K562 (cell line): ENCODE results near the gene B3GALT4. TPM values are rescaled to one million over a fixed set of nuclear protein-coding genes. Genes with fewer than 3 reads are reported as not detected.

Experiments
- CEBPB ChIP-seq: fragments of 450-650 bp; IDR thresholded peaks from 2 replicates; pipeline ENCODE4 v1.6.1; 2016; ENCODE audit warnings: missing genetic modification characterization, missing compliant biosample characterization
- CHCHD3 ChIP-seq: fragments of 250-450 bp; sonication (Bioruptor Pico); IDR thresholded peaks from 2 replicates; pipeline ENCODE4 v2.1.2; 2022; ENCODE audit warnings: mild to moderate bottlenecking
- DDX20 ChIP-seq: fragments of 450-650 bp; IDR thresholded peaks from 2 replicates; pipeline ENCODE4 v1.6.1; 2016; ENCODE audit warnings: missing genetic modification characterization, low read depth, mild to moderate bottlenecking, missing compliant biosample characterization, moderate library complexity
- FOXJ3 ChIP-seq: sonication (generic); formaldehyde crosslinking; IDR thresholded peaks from 2 replicates; pipeline ENCODE4 v1.4.0; 2020; ENCODE audit warnings: mild to moderate bottlenecking, missing genetic modification reagents
- HDAC1 ChIP-seq, 2 experiments: fragments of 450-650 bp; IDR thresholded peaks; 2 replicates each; pipeline ENCODE4 v1.6.1; 2016 to 2017; ENCODE audit warnings: inconsistent platforms in 1 of 2, mild to moderate bottlenecking in 1 of 2, moderate library complexity in 1 of 2
- KAT7 ChIP-seq: sonication (generic); formaldehyde crosslinking; IDR thresholded peaks from 2 replicates; pipeline ENCODE4 v1.8.0; 2022; ENCODE audit warnings: missing genetic modification reagents, mild to moderate bottlenecking, borderline replicate concordance
- MAFG ChIP-seq: fragments of 450-650 bp; conservative IDR thresholded peaks from 2 replicates; pipeline ENCODE4 v1.6.1; 2016; ENCODE audit warnings: missing genetic modification characterization, missing compliant biosample characterization
- NFRKB ChIP-seq: fragments of 450-650 bp; IDR thresholded peaks from 2 replicates; pipeline ENCODE4 v1.6.1; 2016; ENCODE audit warnings: low read depth
- NR2C2 ChIP-seq, 2 experiments: fragments of 200-800 bp in 1 of 2; sonication (Bioruptor generic) in 1 of 2; sonication (generic) in 1 of 2; formaldehyde crosslinking in 1 of 2; IDR thresholded peaks; 2 replicates each; pipeline versions ENCODE4 v1.6.1 to v1.8.0; 2016 to 2022; ENCODE audit warnings: mild to moderate bottlenecking in 1 of 2, missing compliant biosample characterization in 1 of 2, missing genetic modification characterization in 1 of 2, missing genetic modification reagents in 1 of 2
- PTTG1 ChIP-seq: fragments of 450-650 bp; IDR thresholded peaks from 2 replicates; pipeline ENCODE4 v1.6.1; 2016; ENCODE audit warnings: low read depth, mild to moderate bottlenecking, missing genetic modification characterization, missing compliant biosample characterization
- RBBP5 ChIP-seq: fragments of 200-600 bp; sonication (generic); IDR thresholded peaks from 2 replicates; pipeline ENCODE4 v1.6.1; 2012; ENCODE audit warnings: borderline replicate concordance, mild to moderate bottlenecking, low read length, control low read depth, inconsistent platforms; ENCODE audit not compliant: insufficient read depth, poor library complexity, severe bottlenecking
- SAP30 ChIP-seq: fragments of 200-600 bp; sonication (generic); IDR thresholded peaks from 2 replicates; pipeline ENCODE4 v1.6.1; 2012; ENCODE audit warnings: borderline replicate concordance, low read depth, mild to moderate bottlenecking, moderate library complexity, low read length, control low read depth, inconsistent platforms; ENCODE audit not compliant: insufficient read depth, poor library complexity, severe bottlenecking
- STAT5A ChIP-seq: IDR thresholded peaks from 2 replicates; pipeline ENCODE4 v1.6.1; 2012; ENCODE audit warnings: low read length, inconsistent platforms, borderline replicate concordance
- ZKSCAN3 ChIP-seq: fragments of 250-450 bp; sonication (Bioruptor Pico); IDR thresholded peaks from 2 replicates; pipeline ENCODE4 v1.4.0; 2020
- ZKSCAN8 ChIP-seq: fragments of 200-800 bp; sonication (Bioruptor generic); IDR thresholded peaks from 2 replicates; pipeline ENCODE4 v1.6.1; 2016; ENCODE audit warnings: missing genetic modification characterization, missing compliant biosample characterization
- ZNF785 ChIP-seq: fragments of 250-450 bp; sonication (Bioruptor Pico); IDR thresholded peaks from 2 replicates; pipeline ENCODE4 v1.4.0; 2020; ENCODE audit warnings: mild to moderate bottlenecking
- polyA plus RNA-seq, 8 experiments: library from polyadenylated mRNA; depleted of rRNA in 4 of 8; stranded (reverse) in 5 of 8; unstranded in 3 of 8; fragments of >200 nt; fragmentation: Nextera tagmentation in 2 of 8; fragmentation: Illumina TruSeq in 1 of 8; extraction: Ambion mirVana in 2 of 8; extraction: Trizol in 1 of 8; gene quantifications; 2 replicates each; pipeline versions ENCODE4 v1.2.1 to v1.2.3, GENCODE V29; 2011 to 2014; ENCODE audit warnings: inconsistent platforms in 1 of 8, missing spikeins in 1 of 8
- total RNA-seq, 7 experiments: library from RNA; depleted of rRNA in 6 of 7; stranded (reverse); fragments of >200 nt in 6 of 7; fragmentation: Illumina TruSeq in 2 of 7; extraction: Trizol in 2 of 7; gene quantifications; 2 replicates each; pipeline versions ENCODE4 v1.2.1 to v1.2.3, GENCODE V29; 2011 to 2021; ENCODE audit warnings: low replicate concordance in 1 of 7
- TF ChIP-seq, protein P1 (sequence below): sonication (generic); formaldehyde crosslinking; IDR thresholded peaks from 2 replicates; pipeline ENCODE4 v1.8.1; 2022; ENCODE audit warnings: missing genetic modification reagents
- TF ChIP-seq, protein P2 (sequence below): fragments of 250-450 bp; sonication (Bioruptor Pico); IDR thresholded peaks from 2 replicates; pipeline ENCODE4 v1.8.0; 2021; ENCODE audit warnings: moderate library complexity, mild to moderate bottlenecking, inconsistent platforms
- TF ChIP-seq, protein P3 (sequence below): fragments of 450-650 bp; formaldehyde crosslinking; IDR thresholded peaks from 2 replicates; pipeline ENCODE4 v1.4.0; 2022; ENCODE audit warnings: mild to moderate bottlenecking, moderate library complexity
- TF ChIP-seq, protein P4 (sequence below): sonication (generic); formaldehyde crosslinking; IDR thresholded peaks from 2 replicates; pipeline ENCODE4 v1.8.0; 2022; ENCODE audit warnings: mild to moderate bottlenecking, missing genetic modification reagents
- TF ChIP-seq, protein P5 (sequence below): fragments of 450-650 bp; formaldehyde crosslinking; IDR thresholded peaks from 2 replicates; pipeline ENCODE4 v1.4.0; 2022; ENCODE audit warnings: missing genetic modification characterization

B3GALT4 gene
- total and polyA plus RNA-seq, 9 of the 15 experiments (the other 6 are each of a cell fraction or from before 2014, with no cell fraction given): 0.11 to 1.3 (median 0.53) TPM; not detected in 1

DNA sequence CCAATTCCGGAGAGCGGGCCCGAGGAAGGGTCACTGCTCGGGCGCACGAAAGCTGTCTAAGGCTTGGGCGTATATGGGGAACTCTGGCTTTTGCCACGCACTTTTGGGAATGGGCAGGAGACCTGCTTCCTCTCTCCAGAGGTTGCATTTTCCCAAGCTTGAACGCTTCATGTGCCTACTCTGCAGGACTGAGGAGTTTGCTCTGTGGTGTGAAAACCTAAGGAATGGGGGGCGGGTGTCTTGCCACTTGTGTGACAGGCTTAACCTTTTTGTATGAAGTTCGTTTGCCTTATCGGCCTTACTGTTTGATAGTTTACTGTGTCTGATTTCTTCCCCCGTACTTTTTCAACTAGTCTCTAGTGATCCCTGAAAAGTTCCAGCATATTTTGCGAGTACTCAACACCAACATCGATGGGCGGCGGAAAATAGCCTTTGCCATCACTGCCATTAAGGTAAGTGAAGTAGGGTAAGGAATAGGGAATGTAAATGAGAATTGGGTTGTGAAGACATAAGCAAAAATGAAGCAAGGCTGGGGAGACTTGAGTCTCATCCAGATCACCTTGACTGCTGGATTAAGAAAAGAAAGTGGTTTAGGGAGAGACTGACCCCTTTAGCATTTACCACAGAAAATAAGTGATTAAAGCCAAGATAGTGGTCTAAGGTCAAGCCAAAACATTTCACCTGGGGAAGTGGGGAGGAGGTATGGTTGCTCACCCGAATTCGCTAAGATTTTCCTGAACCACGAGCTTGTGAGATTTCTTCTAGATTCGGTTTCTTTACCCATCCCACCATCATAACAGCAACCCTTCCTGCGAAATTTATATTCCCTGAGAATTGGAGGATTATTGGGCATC lies 4.4 kb upstream of the B3GALT4 start (continued):
- TF ChIP-seq, protein P1, sequence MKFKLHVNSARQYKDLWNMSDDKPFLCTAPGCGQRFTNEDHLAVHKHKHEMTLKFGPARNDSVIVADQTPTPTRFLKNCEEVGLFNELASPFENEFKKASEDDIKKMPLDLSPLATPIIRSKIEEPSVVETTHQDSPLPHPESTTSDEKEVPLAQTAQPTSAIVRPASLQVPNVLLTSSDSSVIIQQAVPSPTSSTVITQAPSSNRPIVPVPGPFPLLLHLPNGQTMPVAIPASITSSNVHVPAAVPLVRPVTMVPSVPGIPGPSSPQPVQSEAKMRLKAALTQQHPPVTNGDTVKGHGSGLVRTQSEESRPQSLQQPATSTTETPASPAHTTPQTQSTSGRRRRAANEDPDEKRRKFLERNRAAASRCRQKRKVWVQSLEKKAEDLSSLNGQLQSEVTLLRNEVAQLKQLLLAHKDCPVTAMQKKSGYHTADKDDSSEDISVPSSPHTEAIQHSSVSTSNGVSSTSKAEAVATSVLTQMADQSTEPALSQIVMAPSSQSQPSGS (CRISPR knock-in tag): no peak
- TF ChIP-seq SAP30: peak; percentile 88
- no peak for TF ChIP-seq DDX20 (tag)
- TF ChIP-seq PTTG1 (tag): no peak
- TF ChIP-seq NR2C2 (CRISPR knock-in tag; IDR thresholded peaks at IDR 0.05): no peak
- no peak; the same call in 1 of the 2 replicates for TF ChIP-seq NR2C2 (tag; IDR thresholded peaks at IDR 0.05)
- peak; percentile 30 for TF ChIP-seq RBBP5
- TF ChIP-seq ZNF785: no peak
- TF ChIP-seq CEBPB (tag): no peak
- no peak for TF ChIP-seq ZKSCAN3
- TF ChIP-seq, protein P2, sequence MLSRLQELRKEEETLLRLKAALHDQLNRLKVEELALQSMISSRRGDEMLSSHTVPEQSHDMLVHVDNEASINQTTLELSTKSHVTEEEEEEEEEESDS (CRISPR knock-in tag): no peak
- TF ChIP-seq CHCHD3 (CRISPR knock-in tag): no peak
- no peak for TF ChIP-seq STAT5A
- no peak for TF ChIP-seq NFRKB
- no peak for TF ChIP-seq MAFG (tag)
- TF ChIP-seq, protein P3, sequence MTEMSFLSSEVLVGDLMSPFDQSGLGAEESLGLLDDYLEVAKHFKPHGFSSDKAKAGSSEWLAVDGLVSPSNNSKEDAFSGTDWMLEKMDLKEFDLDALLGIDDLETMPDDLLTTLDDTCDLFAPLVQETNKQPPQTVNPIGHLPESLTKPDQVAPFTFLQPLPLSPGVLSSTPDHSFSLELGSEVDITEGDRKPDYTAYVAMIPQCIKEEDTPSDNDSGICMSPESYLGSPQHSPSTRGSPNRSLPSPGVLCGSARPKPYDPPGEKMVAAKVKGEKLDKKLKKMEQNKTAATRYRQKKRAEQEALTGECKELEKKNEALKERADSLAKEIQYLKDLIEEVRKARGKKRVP (CRISPR knock-in tag): no peak
- no peak for TF ChIP-seq FOXJ3 (CRISPR knock-in tag)
- TF ChIP-seq, protein P4, sequence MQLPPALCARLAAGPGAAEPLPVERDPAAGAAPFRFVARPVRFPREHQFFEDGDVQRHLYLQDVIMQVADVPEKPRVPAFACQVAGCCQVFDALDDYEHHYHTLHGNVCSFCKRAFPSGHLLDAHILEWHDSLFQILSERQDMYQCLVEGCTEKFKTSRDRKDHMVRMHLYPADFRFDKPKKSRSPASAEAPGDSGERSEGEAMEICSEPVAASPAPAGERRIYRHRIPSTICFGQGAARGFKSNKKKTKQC (CRISPR knock-in tag): peak; percentile 84
- TF ChIP-seq, protein P5, sequence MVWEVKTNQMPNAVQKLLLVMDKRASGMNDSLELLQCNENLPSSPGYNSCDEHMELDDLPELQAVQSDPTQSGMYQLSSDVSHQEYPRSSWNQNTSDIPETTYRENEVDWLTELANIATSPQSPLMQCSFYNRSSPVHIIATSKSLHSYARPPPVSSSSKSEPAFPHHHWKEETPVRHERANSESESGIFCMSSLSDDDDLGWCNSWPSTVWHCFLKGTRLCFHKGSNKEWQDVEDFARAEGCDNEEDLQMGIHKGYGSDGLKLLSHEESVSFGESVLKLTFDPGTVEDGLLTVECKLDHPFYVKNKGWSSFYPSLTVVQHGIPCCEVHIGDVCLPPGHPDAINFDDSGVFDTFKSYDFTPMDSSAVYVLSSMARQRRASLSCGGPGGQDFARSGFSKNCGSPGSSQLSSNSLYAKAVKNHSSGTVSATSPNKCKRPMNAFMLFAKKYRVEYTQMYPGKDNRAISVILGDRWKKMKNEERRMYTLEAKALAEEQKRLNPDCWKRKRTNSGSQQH (CRISPR knock-in tag): no peak
- peak in 1 of 2 experiments; percentile 6; a peak in 1 of 4 replicates for TF ChIP-seq HDAC1 (IDR thresholded peaks at IDR 0.05)
- no peak; the same call in 1 of the 2 replicates for TF ChIP-seq KAT7
- TF ChIP-seq ZKSCAN8: no peak
